ENCODE results near the gene LRMDA.

The LRMDA gene

DNA sequence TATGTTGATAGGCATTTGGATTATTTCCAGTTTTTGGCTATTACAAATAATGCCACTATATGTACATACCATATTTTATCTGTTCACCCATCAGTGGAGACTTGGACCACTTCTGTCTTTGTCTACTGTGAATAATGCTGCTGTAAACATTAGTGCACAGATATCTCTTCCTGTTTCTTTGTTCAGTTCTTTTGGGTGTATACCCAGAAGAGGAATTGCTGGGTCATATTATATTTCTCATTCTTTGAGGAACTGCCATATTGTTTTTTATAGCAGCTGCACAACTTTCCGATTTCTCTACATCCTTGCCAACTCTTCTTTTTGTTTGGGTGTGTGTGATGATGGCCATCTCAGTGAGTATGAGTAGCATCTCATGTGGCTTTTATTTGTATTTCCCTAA is 218.0 kb downstream of the LRMDA start:
- no peak for DNase-seq

- DNase-seq, result no peak
These were observed 219.2 kb downstream of the LRMDA start for GRCh38 chr10:75650648-75651047.

DNA sequence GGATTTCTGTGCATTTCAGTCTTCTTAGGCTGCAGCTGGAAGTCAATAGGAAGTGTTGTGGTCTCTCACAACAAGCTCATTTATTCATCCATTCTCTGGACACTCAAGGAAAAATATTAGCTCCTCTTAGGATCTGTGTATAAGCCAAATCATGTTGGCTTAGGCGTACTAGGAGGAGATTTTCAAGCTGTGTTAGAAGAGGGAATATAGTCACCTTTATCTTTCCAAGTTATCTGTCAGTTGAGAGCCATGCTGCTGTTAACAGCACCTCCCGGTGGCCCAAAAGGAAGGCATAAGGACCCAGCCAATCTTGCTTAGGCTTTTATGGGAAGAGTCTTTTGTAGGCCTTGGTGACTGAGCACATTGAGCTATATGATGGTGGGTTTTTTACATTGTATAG is 220.0 kb downstream of the LRMDA start:
- DNase-seq, result no peak

DNA sequence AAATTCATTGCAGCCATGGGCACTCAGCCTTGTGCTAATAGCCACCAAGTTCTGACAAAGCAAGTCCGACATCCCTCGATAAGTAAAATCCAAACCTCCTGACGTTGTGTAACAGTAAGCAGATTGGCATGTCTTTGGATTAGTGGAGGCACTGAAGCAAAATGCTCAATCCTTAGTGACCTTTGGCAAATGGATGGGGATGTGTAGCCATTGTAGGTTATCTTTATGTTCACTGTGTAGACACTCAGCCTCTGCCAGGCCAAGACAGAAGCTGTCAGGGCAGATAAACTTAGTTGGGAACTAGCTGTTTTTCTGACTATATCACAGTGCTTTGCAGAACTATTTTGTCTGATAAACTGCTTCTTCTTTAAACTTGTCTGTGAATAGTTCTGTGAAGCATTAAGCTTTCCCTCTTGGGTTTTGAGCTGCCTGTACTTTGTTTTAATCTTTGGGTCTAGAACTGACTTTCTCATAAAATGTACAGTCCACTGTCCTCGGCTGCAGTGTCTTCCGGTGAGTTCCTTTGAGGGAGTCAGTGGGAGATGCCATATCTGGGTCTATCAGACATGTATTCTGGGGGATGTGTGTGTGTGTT is 220.8 kb downstream of the LRMDA start:
- DNase-seq, result no peak

- DNase-seq, result no peak
These were observed 222.3 kb downstream of the LRMDA start for GRCh38 chr10:75653761-75654160.

GRCh38 chr10:75654171-75654771 is 222.8 kb downstream of the LRMDA start:
- DNase-seq, result no peak

GRCh38 chr10:75654772-75655171 is 223.3 kb downstream of the LRMDA start:
- DNase-seq, result no peak

- no peak for DNase-seq
These were observed 224.5 kb downstream of the LRMDA start for GRCh38 chr10:75655791-75656451.

DNA sequence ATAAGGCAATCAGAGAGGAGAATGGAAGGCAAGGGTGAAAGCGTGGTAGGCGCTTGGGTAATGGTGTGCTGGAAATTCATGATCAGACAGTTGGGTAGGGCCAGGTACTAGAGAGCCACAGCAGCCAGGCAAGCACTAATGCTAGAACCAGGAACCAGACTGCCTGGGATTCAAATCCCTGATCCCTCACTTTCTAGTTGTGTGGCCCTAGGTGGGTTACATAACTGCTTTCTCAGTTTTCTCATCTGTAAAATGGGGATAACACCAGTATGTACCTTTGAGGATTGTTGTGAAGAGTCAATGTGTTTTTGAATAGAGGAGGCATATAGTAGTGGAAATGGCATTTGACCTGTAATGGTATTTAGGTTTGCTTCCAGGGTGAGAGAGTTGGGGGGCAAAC is 225.9 kb downstream of the LRMDA start:
- DNase-seq, result no peak

GRCh38 chr10:75658036-75658435 is 226.6 kb downstream of the LRMDA start:
- DNase-seq, result no peak

GRCh38 chr10:75658496-75658895 is 227.1 kb downstream of the LRMDA start:
- no peak for DNase-seq

DNA sequence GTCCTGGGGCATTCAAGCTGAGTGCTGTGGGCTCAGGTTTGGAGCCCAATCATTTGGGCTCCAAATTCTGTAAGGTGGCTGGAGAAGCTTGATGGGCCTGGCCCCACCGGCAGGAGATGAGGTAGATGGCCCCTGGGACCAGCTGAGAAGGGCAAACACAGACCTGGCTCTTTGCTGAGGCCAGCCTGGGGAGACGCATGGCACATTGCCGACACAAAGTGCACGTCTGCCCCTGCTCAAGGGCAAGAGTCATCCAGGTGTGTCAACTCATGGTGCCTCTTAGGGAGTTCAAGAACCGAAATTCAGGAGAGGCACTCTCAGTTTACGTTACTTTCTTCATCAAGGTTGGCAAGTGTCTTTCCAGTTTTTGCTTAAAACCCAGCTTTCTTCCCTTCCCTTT is 227.5 kb downstream of the LRMDA start:
- peak; percentile 53 for DNase-seq

- DNase-seq, result no peak
These were observed 229.4 kb downstream of the LRMDA start for GRCh38 chr10:75660823-75661222.

DNA sequence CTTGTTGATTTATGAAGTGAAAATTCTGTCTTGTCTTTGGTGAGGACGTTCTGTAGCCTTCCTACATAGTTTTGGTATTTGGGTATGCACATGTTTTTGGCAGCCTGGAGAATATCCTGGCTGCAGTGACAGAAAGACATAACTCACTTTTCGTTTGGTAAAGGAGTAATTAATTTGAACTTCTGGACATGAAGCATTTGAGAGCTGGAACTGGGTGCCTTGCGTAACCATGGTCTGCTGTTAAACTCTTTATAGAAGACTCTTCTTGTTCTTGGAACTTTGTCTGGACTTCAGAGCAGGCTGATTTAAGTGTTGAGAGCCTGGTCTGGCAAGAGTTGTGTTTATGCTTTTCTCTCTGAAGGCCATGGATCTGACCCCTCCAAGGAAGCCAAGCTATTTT is 231.3 kb downstream of the LRMDA start:
- DNase-seq, result no peak

DNA sequence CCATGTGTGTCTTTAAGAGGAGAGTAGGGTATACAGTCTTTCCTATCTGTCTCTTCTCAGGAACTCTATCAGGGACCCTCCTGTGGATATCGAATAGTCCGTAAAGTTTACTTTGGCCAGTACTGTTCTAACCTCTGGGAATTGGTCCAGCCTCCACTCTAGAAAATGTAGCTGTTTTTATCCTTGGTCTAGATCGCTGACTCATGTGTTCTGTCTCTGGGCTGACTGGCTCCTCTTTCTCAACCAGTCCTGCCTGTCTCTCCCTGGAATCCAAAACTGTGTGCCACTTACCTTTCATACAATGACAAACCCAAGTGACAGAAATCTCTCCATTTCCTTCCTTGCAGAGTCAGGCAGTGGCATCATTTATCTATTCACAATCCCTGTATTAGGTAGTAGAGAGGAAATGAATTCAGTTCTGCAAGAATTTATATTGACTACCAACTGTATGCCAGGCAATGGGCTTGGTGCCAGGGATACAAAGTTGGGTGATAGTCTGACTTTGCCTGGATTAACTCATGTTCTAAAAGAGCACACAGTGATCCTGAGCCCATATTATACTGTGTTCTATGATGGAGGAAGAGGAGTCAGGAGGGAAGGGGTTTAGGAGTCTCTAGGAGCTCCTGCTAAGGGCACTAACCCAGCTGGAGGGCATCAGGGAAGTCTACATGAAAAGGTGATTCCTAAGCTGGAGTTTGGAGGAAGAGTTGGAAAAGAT is 232.7 kb downstream of the LRMDA start:
- no peak for DNase-seq

DNA sequence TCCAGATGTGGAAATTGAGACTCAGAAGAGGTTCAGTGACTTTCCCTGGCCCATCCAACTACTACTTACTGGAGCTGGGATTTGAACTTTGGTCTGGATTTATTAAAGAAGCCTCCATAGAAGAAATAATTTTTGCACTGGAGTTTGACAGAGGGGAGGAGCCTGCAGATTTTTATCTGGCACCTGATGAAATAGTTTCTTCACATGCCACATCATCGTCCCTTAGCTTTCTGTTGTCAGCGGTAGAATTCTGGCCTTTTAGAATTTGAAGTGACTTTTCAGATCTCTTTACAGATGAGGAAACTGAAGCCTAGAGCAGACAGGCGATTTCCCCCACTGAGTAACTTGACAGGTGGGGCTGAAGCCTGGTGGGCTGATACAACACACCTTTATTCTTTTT is 233.5 kb downstream of the LRMDA start:
- no peak for DNase-seq

GRCh38 chr10:75665707-75666106 is 234.3 kb downstream of the LRMDA start:
- DNase-seq, result no peak

DNA sequence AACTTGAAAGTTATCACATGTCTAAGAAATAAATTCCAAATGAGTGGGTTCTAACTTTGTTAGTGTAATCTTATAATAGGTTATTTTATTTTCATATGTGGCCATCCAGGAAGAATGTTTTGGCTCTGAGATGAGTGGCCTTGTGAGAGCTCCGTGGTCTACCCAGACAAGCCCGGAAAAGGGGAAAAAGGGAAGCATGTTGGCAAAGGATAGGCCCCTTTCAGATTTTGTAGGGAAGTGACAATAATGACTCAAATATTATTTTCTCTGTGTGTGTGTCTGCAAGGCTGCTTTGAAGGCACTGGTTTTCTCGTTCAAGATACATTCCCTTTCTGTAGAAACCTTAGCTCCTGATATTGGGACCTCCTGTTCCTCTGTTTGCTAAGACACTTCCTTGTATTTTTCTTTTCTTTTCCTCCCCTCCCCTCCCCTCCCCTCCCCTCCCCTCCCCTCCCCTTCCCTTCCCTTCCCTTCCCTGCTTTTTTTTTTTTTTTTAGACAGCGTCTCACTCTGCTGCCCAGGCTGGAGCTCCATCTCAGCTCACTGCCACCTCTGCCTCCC is 240.8 kb downstream of the LRMDA start:
- no peak for DNase-seq

DNA sequence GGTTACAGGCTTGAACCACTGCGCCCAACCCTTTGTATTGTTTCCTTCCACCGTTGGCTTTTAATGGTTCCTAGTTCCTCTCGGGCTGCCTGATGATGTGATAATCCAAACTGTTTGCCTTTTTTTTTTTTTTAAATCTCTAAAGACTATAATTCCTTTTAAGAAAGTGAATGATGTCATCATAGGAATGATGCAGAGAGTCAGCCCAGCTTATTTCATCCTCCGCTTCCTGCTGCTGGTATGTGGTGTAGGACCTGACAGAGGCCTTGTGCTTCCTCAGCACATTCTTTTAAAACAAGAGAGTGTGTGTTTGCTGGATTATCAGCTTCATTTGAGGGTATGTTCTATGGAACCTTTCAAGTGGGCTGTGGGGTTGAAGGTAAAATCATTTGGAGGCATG is 241.4 kb downstream of the LRMDA start:
- DNase-seq, result no peak

GRCh38 chr10:75677541-75677940 is 246.1 kb downstream of the LRMDA start:
- DNase-seq, result no peak

DNA sequence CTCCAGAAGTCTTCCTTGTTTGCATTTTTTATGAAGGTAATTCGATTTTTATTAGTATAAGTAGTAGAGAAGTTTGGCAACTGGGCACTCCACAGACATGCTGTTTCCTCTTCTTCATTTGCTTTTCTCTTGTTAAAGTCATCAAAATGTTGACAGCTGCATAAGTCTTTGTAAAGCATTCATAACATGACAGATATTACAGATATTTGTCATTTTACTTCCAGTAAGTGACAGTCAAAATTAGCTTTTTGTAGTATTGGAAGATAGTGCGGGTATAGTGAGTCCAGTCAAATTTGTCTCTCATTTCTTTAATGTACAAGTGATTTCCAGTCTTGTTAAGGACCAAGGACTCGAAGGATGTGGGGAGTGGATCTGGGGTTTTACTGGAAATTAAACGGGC is 247.1 kb downstream of the LRMDA start:
- DNase-seq, result no peak

DNA sequence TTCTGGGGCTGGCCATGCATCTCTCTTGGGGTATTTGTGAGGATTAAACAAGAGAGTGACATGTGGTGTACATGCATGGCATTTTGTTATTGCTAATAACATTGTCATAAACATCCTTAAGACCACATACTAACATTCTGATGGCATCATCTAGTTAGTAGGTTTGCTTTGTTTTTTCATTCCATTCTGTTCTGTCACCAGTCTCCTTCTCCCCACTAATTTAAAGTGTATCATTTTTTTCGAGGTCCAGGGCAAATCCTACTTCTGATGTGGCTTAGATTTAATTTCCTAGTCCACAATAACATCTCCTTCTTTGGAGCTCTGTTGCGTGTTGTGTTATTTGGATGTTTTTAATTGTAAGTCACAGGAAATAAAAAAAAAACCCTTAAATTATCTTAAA is 248.1 kb downstream of the LRMDA start:
- no peak for DNase-seq

- DNase-seq, result no peak
These were observed 249.9 kb downstream of the LRMDA start for GRCh38 chr10:75681334-75681733.

Data from DMS79 (cell line).